HepG2 (cell line): Measurements from ENCODE around the gene ICE2. TPM values are rescaled to one million over a fixed set of nuclear protein-coding genes. Genes with fewer than 3 reads are reported as not detected.

ENCODE experiments used
- ATF5 ChIP-seq: sonication (generic); formaldehyde crosslinking; IDR thresholded peaks from 2 replicates; pipeline ENCODE4 v1.4.0; 2020; ENCODE audit warnings: mild to moderate bottlenecking, low read depth, missing genetic modification reagents
- ETV6 ChIP-seq: sonication (generic); formaldehyde crosslinking; conservative IDR thresholded peaks from 2 replicates; pipeline ENCODE4 v1.4.0; 2020; ENCODE audit warnings: missing genetic modification reagents
- GZF1 ChIP-seq: sonication (generic); formaldehyde crosslinking; IDR thresholded peaks from 2 replicates; pipeline ENCODE4 v1.5.1; 2020; ENCODE audit warnings: mild to moderate bottlenecking, missing genetic modification reagents
- MAZ ChIP-seq, 2 experiments: sonication (generic) in 1 of 2; formaldehyde crosslinking in 1 of 2; IDR thresholded peaks; 2 replicates each; pipeline versions ENCODE4 v1.5.0 to v1.6.1; 2012 to 2020; ENCODE audit warnings: low read depth in 2 of 2, mild to moderate bottlenecking in 2 of 2, borderline replicate concordance in 1 of 2, improper control_type of control experiment in 1 of 2, low read length in 1 of 2, missing genetic modification reagents in 1 of 2, moderate library complexity in 1 of 2
- NFATC3 ChIP-seq: sonication (generic); formaldehyde crosslinking; IDR thresholded peaks from 2 replicates; pipeline ENCODE4 v1.5.1; 2020; ENCODE audit warnings: mild to moderate bottlenecking, missing genetic modification reagents
- SAFB2 ChIP-seq: sonication (generic); formaldehyde crosslinking; IDR thresholded peaks from 2 replicates; pipeline ENCODE4 v1.5.1; 2020; ENCODE audit warnings: missing genetic modification reagents, low read depth, mild to moderate bottlenecking, borderline replicate concordance
- ZBED4 ChIP-seq: sonication (generic); formaldehyde crosslinking; IDR thresholded peaks from 2 replicates; pipeline ENCODE4 v1.4.0; 2020; ENCODE audit warnings: missing genetic modification reagents, borderline replicate concordance
- ZBTB33 ChIP-seq: sonication (generic); formaldehyde crosslinking; IDR thresholded peaks from 2 replicates; pipeline ENCODE4 v1.4.0; 2020; ENCODE audit warnings: missing genetic modification reagents
- ZNF407 ChIP-seq: sonication (generic); formaldehyde crosslinking; IDR thresholded peaks from one replicate; pipeline ENCODE4 v1.5.1; 2020; ENCODE audit warnings: mild to moderate bottlenecking, missing genetic modification reagents; ENCODE audit errors: not compliant biosample characterization
- ZNF567 ChIP-seq: sonication (generic); formaldehyde crosslinking; IDR thresholded peaks from 2 replicates; pipeline ENCODE4 v1.8.1; 2023; ENCODE audit warnings: mild to moderate bottlenecking, missing genetic modification reagents, borderline replicate concordance
- ZSCAN21 ChIP-seq: sonication (generic); formaldehyde crosslinking; IDR thresholded peaks from 2 replicates; pipeline ENCODE4 v1.8.0; 2022; ENCODE audit warnings: mild to moderate bottlenecking, missing genetic modification reagents, moderate library complexity, borderline replicate concordance
- polyA plus RNA-seq, 8 experiments: library from polyadenylated mRNA; depleted of rRNA in 3 of 8; stranded (reverse) in 7 of 8; unstranded in 1 of 8; fragments of >200 nt; fragmentation: Illumina TruSeq in 4 of 8; extraction: Trizol in 4 of 8; gene quantifications; 2 replicates each; pipeline versions ENCODE4 v1.2.1 to v1.2.3, GENCODE V29; 2011 to 2016; ENCODE audit warnings: low read depth in 4 of 8, missing spikeins in 1 of 8, mixed read lengths in 1 of 8; ENCODE audit not compliant: insufficient read depth in 1 of 8
- total RNA-seq, 5 experiments: library from RNA; depleted of rRNA; stranded (reverse); fragments of >200 nt; fragmentation: Illumina TruSeq; extraction: Trizol; gene quantifications; 2 replicates each; pipeline ENCODE4 v1.2.3, GENCODE V29; 2016; ENCODE audit warnings: low read depth in 1 of 5

ICE2 gene
- total and polyA plus RNA-seq, 2 of the 13 experiments (the other 11 are each of a cell fraction or from before 2014, with no cell fraction given) = 24.8 to 26.4 TPM

- no peak for TF ChIP-seq ATF5 (CRISPR knock-in tag)
- peak; percentile 80; the same call in 1 of the 2 replicates for TF ChIP-seq ZSCAN21 (CRISPR knock-in tag)
- peak; percentile 81 for TF ChIP-seq ETV6 (CRISPR knock-in tag)
- TF ChIP-seq ZBTB33 = peak; percentile 24; the same call in 1 of the 2 replicates
- peak; percentile 82 for TF ChIP-seq GZF1 (CRISPR knock-in tag)
- peak; percentile 48; the same call in 1 of the 2 replicates for TF ChIP-seq SAFB2 (CRISPR knock-in tag)
- TF ChIP-seq MAZ (IDR thresholded peaks at IDR 0.05; ENCODE audit: borderline replicate concordance, low read depth, low read length) = peak; percentile 72; the same call in 1 of the 2 replicates
- TF ChIP-seq MAZ (CRISPR knock-in tag; IDR thresholded peaks at IDR 0.05; ENCODE audit: low read depth) = peak; percentile 85
- TF ChIP-seq ZNF567 (CRISPR knock-in tag) = no peak; the same call in 1 of the 2 replicates
- TF ChIP-seq ZNF407 = peak; percentile 68
- 0 out of 2 replicates have a peak, but pooled peaks have one; percentile 21 for TF ChIP-seq NFATC3 (CRISPR knock-in tag)
- peak; percentile 51; the same call in 1 of the 2 replicates for TF ChIP-seq ZBED4 (CRISPR knock-in tag)
Measured at GRCh38 chr15:60478566-60479360, at the start of gene ICE2 (continued).
